ENCODE measurements around the gene GSPT1. TPM values are rescaled to one million over a fixed set of nuclear protein-coding genes. Genes with fewer than 3 reads are reported as not detected.

GSPT1 gene
- total and polyA plus RNA-seq, 9 of the 15 experiments (the other 6 are each of a cell fraction or from before 2014, with no cell fraction given), result 63.8 to 269 (median 148) TPM

GRCh38 chr16:11915644-11916523, at the start of gene GSPT1 (continued):
- TF ChIP-seq ZNF778 (CRISPR knock-in tag; IDR thresholded peaks at IDR 0.05) (no peak), TBL1XR1 (IDR thresholded peaks at IDR 0.05; ENCODE audit: low read length in 2 of 2) (no peak; a peak in 2 of 4 replicates), ZNF507 (tag; conservative IDR thresholded peaks at IDR 0.05) (no peak), CREB3 (tag; conservative IDR thresholded peaks at IDR 0.05; ENCODE audit: low read depth) (0 out of 2 replicates have a peak, but pooled peaks have one; percentile 56), ZFPM2 (CRISPR knock-in tag; IDR thresholded peaks at IDR 0.05) (no peak), LARP7 (IDR thresholded peaks at IDR 0.05) (0 out of 2 replicates have a peak, but pooled peaks have one; percentile 7), CXXC5 (CRISPR knock-in tag; IDR thresholded peaks at IDR 0.05) (peak; percentile 97), XRCC5 (IDR thresholded peaks at IDR 0.05; ENCODE audit: low read depth, low read length) (peak; percentile 75; the same call in 1 of the 2 replicates), MCM3 (IDR thresholded peaks at IDR 0.05) (no peak), FIP1L1 (IDR thresholded peaks at IDR 0.05; ENCODE audit: low read depth, low read length, poor library complexity, severe bottlenecking) (peak; percentile 89), PHB (CRISPR knock-in tag; IDR thresholded peaks at IDR 0.05) (0 out of 2 replicates have a peak, but pooled peaks have one; percentile 75), ZNF282 (CRISPR knock-in tag; IDR thresholded peaks at IDR 0.05) (0 out of 2 replicates have a peak, but pooled peaks have one; percentile 3), ZNF395 (CRISPR knock-in tag; IDR thresholded peaks at IDR 0.05) (peak; percentile 95), GABPA (tag; conservative IDR thresholded peaks at IDR 0.05; ENCODE audit: low read depth) (peak; percentile 96), REST (IDR thresholded peaks at IDR 0.05; ENCODE audit: borderline replicate concordance) (no peak), REST (CRISPR knock-in tag; IDR thresholded peaks at IDR 0.05; ENCODE audit: low read depth) (0 out of 2 replicates have a peak, but pooled peaks have one; percentile 26)
- TF ChIP-seq, protein P1, sequence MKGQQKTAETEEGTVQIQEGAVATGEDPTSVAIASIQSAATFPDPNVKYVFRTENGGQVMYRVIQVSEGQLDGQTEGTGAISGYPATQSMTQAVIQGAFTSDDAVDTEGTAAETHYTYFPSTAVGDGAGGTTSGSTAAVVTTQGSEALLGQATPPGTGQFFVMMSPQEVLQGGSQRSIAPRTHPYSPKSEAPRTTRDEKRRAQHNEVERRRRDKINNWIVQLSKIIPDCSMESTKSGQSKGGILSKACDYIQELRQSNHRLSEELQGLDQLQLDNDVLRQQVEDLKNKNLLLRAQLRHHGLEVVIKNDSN (CRISPR knock-in tag; IDR thresholded peaks at IDR 0.05), result no peak

Measured in K562 (cell line).